SK-N-SH (cell line): ENCODE data around the gene HDAC11. TPM values are rescaled to one million over a fixed set of nuclear protein-coding genes. Genes with fewer than 3 reads are reported as not detected.

Experiments used
- CTCF ChIA-PET: fragments of 300-600, 350-600 bp; formaldehyde crosslinking; extraction: SDS; loops from one replicate; lab custom pipeline; 2021; lab: Yijun Ruan, JAX
- POLR2A ChIA-PET: fragments of 350-600 bp; sonication (Branson Sonifier 250); formaldehyde crosslinking; extraction: SDS; loops from one replicate; lab custom pipeline; 2020; ENCODE audit warnings: antibody characterized with exemption, inconsistent platforms; lab: Yijun Ruan, JAX
- DNase-seq: peaks from one replicate; pipeline ENCODE4 v3.0.0; 2012
- H2AFZ ChIP-seq: fragments of 200-600 bp; sonication (generic); 2 replicates; pipeline ENCODE4 v1.8.1; 2016; ENCODE audit warnings: antibody characterized with exemption, mild to moderate bottlenecking, low read depth
- H3F3A ChIP-seq: fragments of 200-600 bp; sonication (generic); replicated peaks from 2 replicates; pipeline ENCODE3; 2016; ENCODE audit warnings: antibody characterized with exemption, mild to moderate bottlenecking; ENCODE audit not compliant: insufficient read depth
- H3K27ac ChIP-seq, 2 experiments: fragments of 200-500 bp in 1 of 2; fragments of 200-600 bp in 1 of 2; sonication (Bioruptor generic) in 1 of 2; sonication (generic), shearing (Covaris generic) in 1 of 2; 2 replicates each; pipeline versions ENCODE4 v1.5.1 to v1.6.1; 2014 to 2016; ENCODE audit warnings: low read depth in 2 of 2, inconsistent platforms in 1 of 2, low read length in 1 of 2, mild to moderate bottlenecking in 1 of 2, mixed read lengths in 1 of 2
- H3K27me3 ChIP-seq: fragments of 200-600 bp; sonication (generic), shearing (Covaris generic); 2 replicates; pipeline ENCODE4 v1.6.1; 2016; ENCODE audit warnings: mixed run types; ENCODE audit not compliant: insufficient read depth
- H3K36me3 ChIP-seq, 2 experiments: fragments of 200-500 bp in 1 of 2; fragments of 200-600 bp in 1 of 2; sonication (Bioruptor generic) in 1 of 2; sonication (generic) in 1 of 2; replicated peaks in 1 of 2; 2 replicates each; pipeline versions ENCODE3 to v1.5.1; 2014 to 2016; ENCODE audit warnings: low read length in 1 of 2, mild to moderate bottlenecking in 1 of 2; ENCODE audit not compliant: insufficient read depth in 2 of 2, control insufficient read depth in 1 of 2
- H3K4me1 ChIP-seq, 2 experiments: fragments of 200-500 bp in 1 of 2; fragments of 200-600 bp in 1 of 2; sonication (Bioruptor generic) in 1 of 2; sonication (generic), shearing (Covaris generic) in 1 of 2; 2 replicates each; pipeline versions ENCODE4 v1.5.1 to v1.6.1; 2014 to 2016; ENCODE audit warnings: low read depth in 1 of 2, low read length in 1 of 2, mixed run types in 1 of 2; ENCODE audit not compliant: insufficient read depth in 2 of 2, control insufficient read depth in 1 of 2
- H3K4me2 ChIP-seq: fragments of 200-600 bp; sonication (generic), shearing (Covaris generic); 2 replicates; pipeline ENCODE4 v1.6.1; 2017; ENCODE audit warnings: mixed run types
- H3K4me3 ChIP-seq, 2 experiments: fragments of 200-500 bp in 1 of 2; fragments of 200-600 bp in 1 of 2; sonication (Bioruptor generic) in 1 of 2; sonication (generic), shearing (Covaris generic) in 1 of 2; 2 replicates each; pipeline versions ENCODE4 v1.5.1 to v1.8.1; 2014 to 2016; ENCODE audit warnings: low read depth in 2 of 2, inconsistent platforms in 1 of 2, low read length in 1 of 2, mild to moderate bottlenecking in 1 of 2, mixed read lengths in 1 of 2, moderate library complexity in 1 of 2
- H3K79me2 ChIP-seq: fragments of 200-600 bp; sonication (generic); 2 replicates; pipeline ENCODE4 v1.8.1; 2017; ENCODE audit warnings: mild to moderate bottlenecking; ENCODE audit not compliant: insufficient read depth
- H3K9ac ChIP-seq: fragments of 200-600 bp; sonication (generic); 2 replicates; pipeline ENCODE4 v1.6.1; 2017; ENCODE audit warnings: mixed run types
- H3K9me2 ChIP-seq: fragments of 200-600 bp; sonication (generic); 2 replicates; pipeline ENCODE4 v1.6.1; 2017; ENCODE audit warnings: mixed run types
- H3K9me3 ChIP-seq: fragments of 200-600 bp; sonication (generic); 2 replicates; pipeline ENCODE4 v1.6.1; 2017; ENCODE audit warnings: mixed run types, mild to moderate bottlenecking, moderate library complexity
- H4K20me1 ChIP-seq: fragments of 200-600 bp; sonication (generic); 2 replicates; pipeline ENCODE4 v1.6.1; 2017; ENCODE audit warnings: mild to moderate bottlenecking, mixed run types; ENCODE audit not compliant: insufficient read depth
- CHD2 ChIP-seq: fragments of 150-350 bp; IDR thresholded peaks from 2 replicates; pipeline ENCODE4 v1.6.1; 2018; ENCODE audit warnings: low read length; ENCODE audit not compliant: partially characterized antibody
- FOXM1 ChIP-seq: IDR thresholded peaks from 2 replicates; pipeline ENCODE4 v1.4.0; 2012; ENCODE audit warnings: low read depth, mild to moderate bottlenecking
- JUND ChIP-seq: IDR thresholded peaks from 2 replicates; pipeline ENCODE4 v1.4.0; 2012
- RFX5 ChIP-seq: IDR thresholded peaks from 2 replicates; pipeline ENCODE4 v1.6.1; 2012; ENCODE audit warnings: mild to moderate bottlenecking, improper control_type of control experiment, low read length
- RXRA ChIP-seq: IDR thresholded peaks from 2 replicates; pipeline ENCODE4 v1.4.0; 2012; ENCODE audit warnings: low read depth, mild to moderate bottlenecking, borderline replicate concordance
- SIN3A ChIP-seq: IDR thresholded peaks from 2 replicates; pipeline ENCODE4 v1.6.1; 2012; ENCODE audit warnings: low read depth, mild to moderate bottlenecking, low read length, moderate library complexity, borderline replicate concordance
- TCF12 ChIP-seq: IDR thresholded peaks from 2 replicates; pipeline ENCODE4 v1.4.0; 2012
- WGBS: methylation state at CpG from one replicate; pipeline ENCODE4 v1.1.6; 2017; ENCODE audit warnings: low lambda C conversion rate; 5-methylcytosine and 5-hydroxymethylcytosine counted together
- polyA plus RNA-seq, 3 experiments: library from polyadenylated mRNA; depleted of rRNA; stranded (reverse); fragments of >200 nt; gene quantifications; 2 replicates each; pipeline ENCODE4 v1.2.3, GENCODE V29; 2012
- TF ChIP-seq, protein P1 (sequence below): fragments of 200-600 bp; sonication (generic); IDR thresholded peaks from 2 replicates; pipeline ENCODE4 v1.6.1; 2017; ENCODE audit warnings: antibody characterized with exemption, mild to moderate bottlenecking, moderate library complexity

The HDAC11 gene
- polyA plus RNA-seq, 1 of the 3 experiments (the other 2 are of a cell fraction), result 17.5 TPM

DNA sequence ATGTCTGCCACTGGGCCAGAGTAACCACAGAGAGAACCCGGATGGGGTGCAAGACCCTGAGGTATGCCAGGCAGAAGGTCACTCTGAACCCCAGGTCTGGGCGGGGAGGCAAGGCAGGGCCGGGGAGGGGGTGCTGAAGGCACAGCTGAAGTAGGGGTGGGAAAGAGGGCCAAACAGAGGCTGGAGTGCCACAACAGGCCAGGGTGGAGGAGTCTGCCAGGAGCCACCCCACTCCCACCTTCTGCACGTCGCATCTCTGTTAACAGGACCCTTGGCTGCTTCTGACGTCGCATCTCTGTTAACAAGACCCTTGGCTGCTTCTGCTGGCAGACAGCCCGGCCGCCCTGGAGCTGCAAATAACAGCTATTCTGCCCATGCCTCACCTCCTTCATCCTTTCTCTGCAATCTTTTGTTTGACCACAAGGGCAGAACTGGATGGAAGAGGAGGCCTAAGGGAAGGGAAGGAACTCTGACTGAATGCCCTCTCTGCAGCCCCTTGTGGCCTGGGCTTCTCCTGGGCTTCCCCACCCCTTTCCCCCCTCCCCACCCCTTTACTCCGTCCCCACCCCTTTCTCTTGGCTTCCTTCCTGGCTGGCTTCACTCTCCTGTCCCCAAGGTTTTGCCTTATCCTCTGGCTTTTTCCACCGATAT lies 48.2 kb downstream of the HDAC11 start:
- H4K20me1 ChIP-seq, result no peaks in the 10 kb centered on the region
- no peak overlapping the region for H2AFZ ChIP-seq
- H3K79me2 ChIP-seq, result no peaks in the 10 kb centered on the region
- no peak overlapping the region for H3K4me2 ChIP-seq
- H3K4me1 ChIP-seq, result peaks cover 0 to 21% of the 10 kb centered on the region in 2 experiments; a peak in 3 of 4 replicates
- no peaks in the 10 kb centered on the region for H3K36me3 ChIP-seq
- POLR2A ChIA-PET, result no interaction called here
- 48% methylated on average over 9 of the region's 11 CpGs for WGBS
- H3K9me3 ChIP-seq, result no peaks in the 10 kb centered on the region
- no peaks in the 10 kb centered on the region for H3K27me3 ChIP-seq
- H3K9ac ChIP-seq, result no peak overlapping the region
- H3F3A ChIP-seq, result no peaks in the 10 kb centered on the region
- no peak overlapping the region for H3K27ac ChIP-seq
- no peak overlapping the region for H3K4me3 ChIP-seq
- DNase-seq, result peak; percentile 72
- H3K9me2 ChIP-seq, result no peaks in the 10 kb centered on the region
- no peak for TF ChIP-seq CHD2
- TF ChIP-seq, protein P1, sequence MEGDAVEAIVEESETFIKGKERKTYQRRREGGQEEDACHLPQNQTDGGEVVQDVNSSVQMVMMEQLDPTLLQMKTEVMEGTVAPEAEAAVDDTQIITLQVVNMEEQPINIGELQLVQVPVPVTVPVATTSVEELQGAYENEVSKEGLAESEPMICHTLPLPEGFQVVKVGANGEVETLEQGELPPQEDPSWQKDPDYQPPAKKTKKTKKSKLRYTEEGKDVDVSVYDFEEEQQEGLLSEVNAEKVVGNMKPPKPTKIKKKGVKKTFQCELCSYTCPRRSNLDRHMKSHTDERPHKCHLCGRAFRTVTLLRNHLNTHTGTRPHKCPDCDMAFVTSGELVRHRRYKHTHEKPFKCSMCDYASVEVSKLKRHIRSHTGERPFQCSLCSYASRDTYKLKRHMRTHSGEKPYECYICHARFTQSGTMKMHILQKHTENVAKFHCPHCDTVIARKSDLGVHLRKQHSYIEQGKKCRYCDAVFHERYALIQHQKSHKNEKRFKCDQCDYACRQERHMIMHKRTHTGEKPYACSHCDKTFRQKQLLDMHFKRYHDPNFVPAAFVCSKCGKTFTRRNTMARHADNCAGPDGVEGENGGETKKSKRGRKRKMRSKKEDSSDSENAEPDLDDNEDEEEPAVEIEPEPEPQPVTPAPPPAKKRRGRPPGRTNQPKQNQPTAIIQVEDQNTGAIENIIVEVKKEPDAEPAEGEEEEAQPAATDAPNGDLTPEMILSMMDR, result peak; percentile 28
- no peak for TF ChIP-seq SIN3A
- no peak for TF ChIP-seq TCF12
- CTCF ChIA-PET, result interaction anchor here (0.6 to 2.9 kb wide), 9 partner anchors 11 to 356 kb away, joined by 3 to 13 read pairs (median 4); no protein-coding TSS in a partner anchor

DNA sequence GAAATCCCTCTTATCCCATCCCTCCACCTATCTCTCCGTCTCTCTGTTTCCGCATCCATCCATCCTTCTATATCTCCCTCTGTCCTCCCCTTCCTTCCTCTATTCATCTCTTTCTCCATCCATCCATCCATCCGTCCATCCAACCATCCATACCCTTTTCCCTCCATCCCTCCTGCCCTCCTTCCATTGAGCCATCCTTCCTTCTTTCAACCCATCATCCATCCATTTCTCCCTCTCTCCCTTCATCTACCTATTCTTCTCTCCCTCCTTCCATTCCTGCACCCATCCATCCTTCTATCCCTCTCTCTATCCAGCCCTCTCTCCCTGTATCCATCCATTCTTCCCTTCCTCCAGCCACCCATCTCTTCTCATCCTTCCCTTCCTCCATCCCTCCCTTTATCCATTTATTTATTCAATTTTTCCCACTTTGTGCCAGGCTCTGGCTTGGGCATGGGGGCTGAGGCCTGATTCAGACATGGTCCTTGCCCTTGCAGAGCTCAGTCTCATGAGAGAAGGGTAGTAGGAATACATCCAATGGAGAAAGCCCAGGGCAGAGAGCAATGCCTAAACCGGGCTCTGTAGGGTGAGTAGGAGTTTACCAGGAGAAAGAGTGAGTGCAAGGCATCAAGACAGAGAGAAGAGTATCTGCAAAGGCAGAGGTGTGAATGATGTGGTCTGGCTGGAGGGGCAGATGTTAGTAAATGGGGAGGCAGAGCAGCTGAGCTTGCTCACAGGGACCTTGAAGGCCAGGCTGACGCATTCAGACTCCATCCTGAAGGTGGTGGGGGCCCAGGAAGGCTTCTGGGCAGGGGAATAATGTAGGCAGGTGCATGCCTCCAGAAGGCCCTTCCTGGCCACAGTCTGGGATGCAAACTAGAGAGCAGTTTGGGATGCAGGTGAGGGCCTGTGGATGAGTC lies 49.3 kb downstream of the HDAC11 start:
- Histone ChIP-seq H3K9ac (no peak overlapping the region), H2AFZ (no peak overlapping the region), H4K20me1 (no peaks in the 10 kb centered on the region), H3K9me2 (no peaks in the 10 kb centered on the region), H3K4me2 (no peak overlapping the region), H3K4me3 (no peak overlapping the region), H3K4me1 (peaks cover 0 to 21% of the 10 kb centered on the region in 2 experiments; a peak in 3 of 4 replicates), H3K79me2 (no peaks in the 10 kb centered on the region), H3F3A (no peaks in the 10 kb centered on the region), H3K27ac (no peak overlapping the region; a peak in 1 of 4 replicates), H3K36me3 (no peaks in the 10 kb centered on the region), H3K9me3 (no peaks in the 10 kb centered on the region), H3K27me3 (no peaks in the 10 kb centered on the region)
- WGBS, result 50% methylated on average over 5 of the region's 5 CpGs
- no peak for DNase-seq
- CTCF ChIA-PET, result interaction anchor here (0.8 to 2.9 kb wide), 8 partner anchors 10 to 355 kb away, joined by 3 to 13 read pairs (median 4); partner anchors contain the start of gene WNT7A
- POLR2A ChIA-PET, result no interaction called here
- no peak for TF ChIP-seq FOXM1
- TF ChIP-seq RFX5, result no peak
- no peak for TF ChIP-seq CHD2
- TF ChIP-seq RXRA, result no peak
- TF ChIP-seq SIN3A, result no peak
- TF ChIP-seq JUND, result no peak
